SHP77 treated with DMSO at 0.1 percent for 48 hours (cell line): ENCODE results near the gene ABCA7.

Experiments used
- DNase-seq: peaks from one replicate; lab custom pipeline; 2025; lab: John Stamatoyannopoulos, UW

The ABCA7 gene

DNA sequence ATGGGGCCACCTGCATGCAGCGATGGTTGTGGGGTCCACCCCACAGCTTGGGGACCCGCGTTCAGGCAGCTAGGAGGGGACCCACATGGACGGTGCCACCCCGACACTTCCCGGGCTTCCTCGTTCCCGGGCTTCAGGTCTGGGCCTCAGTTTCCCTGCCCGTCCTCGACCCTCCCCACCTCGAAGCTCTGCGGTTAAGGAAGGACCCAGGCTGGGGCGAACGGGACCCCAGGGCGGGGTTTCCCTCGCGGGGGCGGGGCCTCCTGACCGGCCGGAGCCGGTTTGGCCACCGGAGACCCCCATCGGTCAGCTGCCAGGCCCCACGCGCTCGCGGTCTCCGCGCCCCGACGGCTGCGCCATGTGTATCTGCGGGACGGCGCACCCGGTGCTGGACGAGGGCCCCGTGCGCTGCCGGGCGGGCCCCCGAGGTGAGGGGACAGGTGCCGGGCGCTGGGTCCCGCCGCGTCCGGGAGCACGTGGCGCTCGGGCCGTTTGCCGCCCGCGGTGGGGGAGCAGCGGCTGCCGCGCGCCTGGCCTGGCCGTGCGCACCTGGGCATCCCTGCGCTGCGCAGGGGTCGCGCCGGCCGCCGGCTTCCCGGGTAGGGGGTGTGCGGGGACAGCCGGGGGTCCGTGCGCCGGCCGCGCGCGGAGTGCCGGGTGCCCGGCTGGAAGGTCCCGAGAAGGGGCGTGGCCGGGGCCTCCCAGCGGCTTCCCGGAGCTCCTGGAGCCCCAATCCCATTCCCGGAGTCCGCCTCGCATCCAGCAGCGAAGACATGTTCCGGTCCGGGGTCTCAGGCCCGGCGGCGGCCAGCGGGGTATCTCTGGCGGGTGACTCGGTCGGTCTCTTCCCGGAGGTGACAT, 31.3 kb downstream of the ABCA7 start:
- no peak for DNase-seq

DNA sequence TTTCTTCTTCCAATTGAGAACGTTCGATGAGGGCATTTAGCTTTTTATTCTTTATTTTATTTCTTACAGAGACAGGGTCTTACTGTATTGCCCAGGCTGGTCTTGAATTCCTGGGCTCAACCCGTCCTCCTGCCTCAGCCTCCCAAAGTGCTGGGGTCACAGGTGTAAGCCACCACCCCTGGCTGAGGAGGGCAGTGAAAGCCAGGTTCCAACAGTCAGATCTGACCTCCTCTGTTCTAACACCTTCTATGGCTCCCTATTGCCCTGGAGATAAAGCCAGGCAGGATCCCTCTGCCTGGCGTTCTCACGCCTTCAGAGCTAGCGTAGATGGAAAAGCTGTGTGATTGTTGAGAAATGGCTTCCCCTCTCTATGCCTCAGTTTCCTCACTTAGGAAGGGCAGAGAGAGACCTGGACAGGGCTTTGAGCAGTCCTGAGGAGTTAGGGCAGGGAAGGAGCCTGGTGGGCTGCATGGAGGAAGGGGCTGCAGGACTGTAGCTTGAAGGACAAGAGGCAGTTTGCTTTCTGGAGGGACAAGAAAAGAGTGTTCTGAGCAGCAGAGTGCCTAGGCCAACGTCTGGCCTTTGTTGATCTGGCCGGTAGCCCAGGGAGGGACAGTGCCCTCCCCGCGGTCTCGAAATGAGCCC, 32.6 kb downstream of the ABCA7 start:
- DNase-seq, result no peak

DNA sequence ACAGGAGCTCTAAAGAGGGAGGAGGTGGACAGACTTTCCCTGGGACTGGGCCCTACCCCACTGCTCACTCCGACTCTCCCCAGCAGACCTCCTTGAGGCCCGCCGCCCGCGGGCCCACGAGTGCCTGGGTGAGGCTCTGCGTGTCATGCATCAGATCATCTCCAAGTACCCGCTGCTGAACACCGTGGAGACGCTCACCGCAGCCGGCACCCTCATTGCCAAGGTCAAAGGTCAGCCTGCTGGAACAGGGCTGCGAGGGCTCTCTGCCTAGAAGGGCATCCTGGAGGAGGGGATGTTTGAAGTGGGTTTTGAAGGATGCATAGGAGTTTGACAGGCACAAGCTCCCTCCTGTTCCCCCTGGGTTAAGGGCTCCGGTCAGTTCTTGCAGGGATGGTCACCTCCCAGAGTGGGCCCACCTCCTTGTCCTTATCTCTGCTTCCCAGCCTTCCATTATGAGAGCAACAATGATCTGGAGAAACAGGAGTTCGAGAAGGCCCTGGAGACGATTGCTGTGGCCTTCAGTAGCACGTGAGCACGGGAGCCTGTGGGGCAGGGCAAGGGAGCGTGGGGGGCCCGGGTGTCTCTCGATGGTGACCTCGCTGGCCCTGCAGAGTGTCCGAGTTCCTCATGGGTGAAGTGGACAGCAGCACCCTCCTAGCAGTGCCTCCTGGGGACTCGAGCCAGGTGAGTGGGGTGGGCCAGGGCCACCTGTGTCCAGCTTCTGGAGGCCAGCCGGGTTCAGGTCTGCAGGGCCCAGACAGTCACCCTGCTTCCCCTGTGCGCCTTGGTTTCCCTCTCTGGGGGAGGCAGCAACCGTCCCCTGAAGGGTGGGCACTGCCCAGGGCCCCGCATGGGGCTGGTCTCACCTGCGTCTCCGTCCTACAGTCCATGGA, 33.4 kb downstream of the ABCA7 start:
- DNase-seq, result no peak

DNA sequence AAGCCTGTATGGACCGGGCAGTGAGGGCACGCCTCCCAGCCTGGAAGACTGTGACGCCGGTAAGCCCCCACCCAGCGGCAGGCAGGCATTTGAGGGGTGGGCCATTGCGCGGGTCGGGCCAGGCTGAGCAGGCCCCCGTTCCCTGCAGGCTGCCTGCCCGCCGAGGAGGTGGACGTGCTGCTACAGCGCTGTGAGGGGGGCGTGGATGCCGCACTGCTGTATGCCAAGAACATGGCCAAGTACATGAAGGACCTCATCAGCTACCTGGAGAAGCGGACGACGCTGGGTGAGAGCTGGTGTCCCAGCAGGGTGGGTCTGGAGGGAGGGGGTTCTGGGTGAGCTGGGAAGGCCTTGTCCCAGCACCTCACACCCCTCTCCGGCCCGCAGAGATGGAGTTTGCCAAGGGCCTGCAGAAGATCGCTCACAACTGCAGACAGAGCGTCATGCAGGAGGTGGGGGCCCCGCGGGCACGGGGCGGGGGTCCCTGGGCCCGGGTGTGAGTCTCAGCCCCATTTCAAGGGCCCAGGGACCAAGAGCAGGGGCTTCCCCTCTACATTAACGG, 34.1 kb downstream of the ABCA7 start:
- no peak for DNase-seq

DNA sequence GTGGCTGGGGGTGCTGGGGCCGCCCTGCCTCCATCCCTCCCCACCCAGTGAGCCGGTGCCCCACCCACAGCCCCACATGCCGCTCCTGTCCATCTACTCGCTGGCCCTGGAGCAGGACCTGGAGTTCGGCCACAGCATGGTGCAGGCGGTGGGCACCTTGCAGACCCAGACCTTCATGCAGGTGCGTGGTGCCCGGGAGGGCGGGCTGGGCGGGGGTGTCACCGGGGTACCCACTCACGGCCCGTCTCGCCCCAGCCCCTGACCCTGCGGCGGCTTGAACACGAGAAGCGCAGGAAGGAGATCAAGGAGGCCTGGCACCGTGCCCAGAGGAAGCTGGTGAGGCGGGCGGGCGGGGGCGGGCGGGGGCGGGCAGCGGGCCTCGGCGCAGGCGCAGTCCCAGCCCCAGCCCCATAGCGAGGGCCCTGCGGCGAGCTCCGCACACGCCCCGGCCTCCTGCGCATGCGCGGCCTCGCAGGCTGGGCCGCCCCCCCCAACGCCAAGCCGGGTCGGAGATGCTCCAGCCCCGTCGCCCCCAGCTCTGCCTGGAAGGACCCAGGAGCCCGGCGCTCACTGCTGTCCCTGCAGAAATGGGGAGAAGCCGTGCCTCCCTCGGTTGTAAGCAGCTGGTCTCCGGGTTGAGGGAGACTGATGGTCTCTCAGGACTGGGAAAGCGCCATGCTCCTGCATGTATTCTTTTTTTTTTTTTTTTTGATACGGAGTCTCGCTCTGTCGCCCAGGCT, 34.8 kb downstream of the ABCA7 start:
- peak; percentile 39 for DNase-seq

DNA sequence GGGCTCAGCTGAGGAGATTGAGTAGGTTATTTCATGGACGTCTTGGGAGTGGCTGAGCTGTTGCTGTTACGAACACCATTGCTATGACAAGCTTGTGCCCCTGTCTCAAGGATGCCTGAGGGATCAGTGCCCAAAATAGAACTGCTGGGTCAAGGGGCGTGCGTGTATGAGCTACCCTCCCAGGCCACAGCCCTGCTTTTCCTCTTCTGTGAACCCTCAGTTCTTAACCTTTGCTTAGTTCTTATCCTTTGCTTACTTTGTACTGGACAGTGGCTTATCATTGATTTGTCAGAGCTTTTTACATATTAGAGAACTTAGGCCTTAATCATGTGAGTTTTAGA, 36.1 kb downstream of the ABCA7 start:
- DNase-seq, result no peak

DNA sequence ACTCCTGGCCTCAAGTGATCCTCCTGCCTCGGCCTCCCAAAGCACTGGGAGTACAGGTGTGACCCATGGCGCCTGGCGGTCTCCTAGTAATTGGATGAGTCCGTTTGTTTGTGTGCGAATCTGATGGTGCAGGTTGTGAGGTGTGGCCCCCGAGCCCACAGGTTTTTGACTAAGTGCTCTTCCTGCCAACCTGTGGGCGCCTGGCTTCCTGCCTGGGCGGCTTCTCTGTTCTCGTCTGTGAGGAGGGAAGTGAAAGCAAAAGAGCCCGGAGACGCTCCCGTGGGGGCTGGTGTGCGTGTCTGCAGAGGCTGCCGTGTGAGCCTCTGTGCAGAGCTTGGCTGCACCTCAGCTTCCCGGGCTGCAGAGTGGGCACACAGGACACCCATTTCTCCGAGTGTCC, 37.0 kb downstream of the ABCA7 start:
- DNase-seq, result no peak

DNA sequence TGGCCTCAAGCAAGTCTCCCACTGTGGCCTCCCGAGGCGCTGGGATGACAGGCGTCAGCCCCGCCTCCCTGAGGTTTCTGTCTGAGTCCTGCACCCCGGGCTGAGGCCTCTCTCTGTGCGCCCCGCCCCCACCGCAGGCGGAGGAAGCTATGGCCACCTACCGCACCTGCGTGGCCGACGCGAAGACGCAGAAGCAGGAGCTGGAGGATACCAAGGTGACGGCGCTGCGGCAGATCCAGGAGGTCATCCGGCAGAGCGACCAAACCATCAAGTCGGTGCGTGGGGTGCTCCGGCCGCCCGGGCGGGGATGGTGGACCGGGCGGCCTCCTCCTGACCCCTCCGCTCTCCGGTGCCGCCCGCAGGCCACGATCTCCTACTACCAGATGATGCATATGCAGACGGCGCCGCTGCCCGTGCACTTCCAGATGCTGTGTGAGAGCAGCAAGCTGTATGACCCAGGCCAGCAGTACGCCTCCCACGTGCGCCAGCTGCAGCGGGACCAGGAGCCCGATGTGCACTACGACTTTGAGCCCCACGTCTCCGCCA, 39.7 kb downstream of the ABCA7 start:
- DNase-seq, result no peak

DNA sequence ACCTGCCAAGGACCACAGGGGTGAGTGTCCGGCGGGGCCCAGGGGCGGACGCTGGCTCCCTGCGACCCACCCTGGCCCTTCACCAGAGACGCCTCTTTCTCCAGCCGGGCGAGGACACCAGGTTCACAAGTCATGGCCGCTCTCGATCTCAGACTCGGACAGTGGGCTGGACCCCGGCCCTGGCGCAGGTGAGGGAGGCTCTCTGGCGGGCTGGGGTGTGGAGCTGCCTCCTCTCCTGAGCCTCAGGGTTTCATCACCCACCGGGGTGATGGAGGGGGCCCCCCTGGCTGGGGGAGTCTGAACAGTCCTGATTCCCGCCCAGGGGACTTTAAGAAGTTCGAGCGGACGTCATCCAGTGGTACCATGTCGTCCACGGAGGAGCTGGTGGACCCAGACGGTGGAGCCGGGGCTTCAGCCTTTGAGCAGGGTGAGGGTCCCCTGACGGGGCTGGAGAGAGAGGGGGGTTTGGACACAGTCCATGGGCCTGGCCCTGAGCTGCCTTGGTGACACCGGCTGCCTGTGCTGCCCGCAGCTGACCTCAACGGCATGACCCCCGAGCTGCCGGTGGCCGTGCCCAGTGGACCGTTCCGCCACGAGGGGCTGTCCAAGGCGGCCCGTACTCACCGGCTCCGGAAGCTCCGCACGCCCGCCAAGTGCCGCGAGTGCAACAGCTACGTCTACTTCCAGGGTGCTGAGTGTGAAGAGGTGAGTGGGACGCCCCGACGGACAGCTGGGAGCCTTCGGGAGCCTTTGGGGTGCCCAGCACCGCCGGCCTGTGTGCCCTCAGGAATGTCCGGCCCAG, 40.7 kb downstream of the ABCA7 start:
- no peak for DNase-seq

DNA sequence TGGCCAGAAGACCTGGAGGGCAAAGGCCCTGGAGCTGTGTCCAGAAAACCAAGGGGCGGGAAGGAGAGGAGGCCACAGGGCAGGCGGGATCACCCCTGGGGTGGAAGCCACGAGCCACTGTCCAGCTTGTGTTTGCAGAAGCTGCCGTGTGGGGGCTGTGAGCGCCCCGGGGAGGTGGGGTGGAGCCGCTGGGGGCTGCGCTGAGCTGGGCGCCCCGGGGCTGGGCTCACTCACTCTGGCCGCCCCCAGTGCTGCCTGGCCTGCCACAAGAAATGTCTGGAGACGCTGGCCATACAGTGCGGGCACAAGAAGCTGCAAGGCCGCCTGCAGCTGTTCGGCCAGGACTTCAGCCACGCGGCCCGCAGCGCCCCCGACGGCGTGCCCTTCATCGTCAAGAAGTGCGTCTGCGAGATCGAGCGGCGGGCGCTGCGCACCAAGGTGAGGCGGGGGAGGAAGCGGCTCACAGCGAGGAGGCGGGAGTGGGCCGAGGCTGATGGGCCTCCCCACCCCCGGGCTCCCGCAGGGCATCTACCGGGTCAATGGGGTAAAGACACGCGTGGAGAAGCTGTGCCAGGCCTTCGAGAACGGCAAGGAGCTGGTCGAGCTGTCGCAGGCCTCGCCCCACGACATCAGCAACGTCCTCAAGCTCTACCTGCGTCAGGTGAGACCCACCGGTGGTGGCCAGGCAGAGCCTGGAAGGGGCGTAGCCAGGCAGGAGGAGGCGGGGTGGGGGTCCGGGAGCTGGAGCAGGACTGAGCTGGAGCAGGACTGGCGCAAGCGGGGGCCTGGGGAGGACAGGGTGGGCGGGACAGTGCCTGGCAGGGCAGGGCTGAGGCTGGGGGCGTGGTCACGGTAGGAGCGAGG, 41.6 kb downstream of the ABCA7 start:
- no peak for DNase-seq

DNA sequence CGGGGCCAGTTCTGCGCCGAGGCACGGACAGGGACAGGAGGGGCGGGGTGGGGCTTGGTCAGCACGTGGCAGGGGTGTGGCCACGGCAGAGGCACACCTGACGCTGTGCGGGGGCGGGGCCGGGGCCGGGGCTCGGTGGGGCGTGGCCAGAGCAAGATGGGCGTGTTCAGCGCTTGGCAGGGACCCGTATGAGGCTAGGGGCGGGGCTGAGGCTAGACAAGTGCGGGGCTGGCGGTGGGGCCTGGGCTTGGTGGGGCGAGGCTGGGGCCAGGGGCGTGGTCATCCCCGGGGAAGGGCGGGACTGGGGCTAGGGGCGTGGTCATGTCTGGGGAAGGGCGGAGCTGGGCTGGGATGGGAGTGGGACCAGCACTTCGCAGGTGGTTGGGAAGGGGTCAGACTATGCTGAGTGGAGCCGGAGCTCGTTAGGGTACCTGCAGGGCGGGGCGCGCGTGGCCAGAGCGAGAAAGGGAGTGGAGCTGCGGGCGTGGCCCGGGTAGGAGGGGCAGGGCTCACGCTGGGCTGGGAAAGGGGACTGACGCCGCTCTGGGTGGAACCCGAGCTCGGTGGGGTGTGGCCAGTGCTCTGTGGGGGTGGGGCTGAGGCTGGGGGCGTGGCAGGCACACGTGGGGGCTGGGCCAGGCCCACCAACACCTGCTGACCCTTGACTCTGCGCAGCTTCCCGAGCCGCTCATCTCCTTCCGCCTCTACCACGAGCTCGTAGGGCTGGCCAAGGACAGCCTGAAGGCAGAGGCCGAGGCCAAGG, 42.4 kb downstream of the ABCA7 start:
- DNase-seq, result peak; percentile 45

DNA sequence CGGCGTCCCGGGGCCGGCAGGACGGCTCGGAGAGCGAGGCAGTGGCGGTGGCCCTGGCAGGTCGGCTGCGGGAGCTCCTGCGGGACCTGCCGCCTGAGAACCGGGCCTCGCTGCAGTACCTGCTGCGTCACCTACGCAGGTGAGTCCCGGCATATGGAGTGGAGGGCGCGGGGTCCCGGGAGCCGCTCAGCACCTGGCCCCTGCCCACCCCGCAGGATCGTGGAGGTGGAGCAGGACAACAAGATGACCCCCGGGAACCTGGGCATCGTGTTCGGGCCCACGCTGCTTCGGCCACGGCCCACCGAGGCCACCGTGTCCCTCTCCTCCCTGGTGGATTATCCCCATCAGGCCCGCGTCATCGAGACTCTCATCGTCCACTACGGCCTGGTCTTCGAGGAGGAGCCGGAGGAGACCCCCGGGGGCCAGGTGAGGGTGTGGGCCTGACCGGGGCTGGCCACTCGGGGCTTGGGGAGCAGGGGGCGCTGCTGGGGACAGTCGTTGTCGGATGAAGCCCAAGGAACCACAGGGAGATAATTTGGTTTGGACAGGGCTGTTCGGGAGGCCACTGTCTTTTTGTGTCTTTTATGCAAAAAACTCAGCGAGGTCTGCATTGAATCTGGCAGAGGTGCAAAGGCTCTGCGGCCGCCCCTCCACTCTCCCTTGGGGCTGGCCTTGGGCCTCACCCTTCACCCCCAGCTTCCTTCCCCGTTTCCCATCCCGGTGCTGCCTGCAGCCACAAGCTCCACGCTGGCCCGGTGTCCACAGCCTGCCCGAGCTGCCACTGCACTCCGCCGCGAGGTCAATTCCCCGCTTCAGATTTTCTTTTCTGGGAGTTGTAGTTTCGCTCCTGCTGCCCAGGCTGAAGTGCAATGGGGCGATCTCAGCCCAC, 43.3 kb downstream of the ABCA7 start:
- DNase-seq, result no peak

DNA sequence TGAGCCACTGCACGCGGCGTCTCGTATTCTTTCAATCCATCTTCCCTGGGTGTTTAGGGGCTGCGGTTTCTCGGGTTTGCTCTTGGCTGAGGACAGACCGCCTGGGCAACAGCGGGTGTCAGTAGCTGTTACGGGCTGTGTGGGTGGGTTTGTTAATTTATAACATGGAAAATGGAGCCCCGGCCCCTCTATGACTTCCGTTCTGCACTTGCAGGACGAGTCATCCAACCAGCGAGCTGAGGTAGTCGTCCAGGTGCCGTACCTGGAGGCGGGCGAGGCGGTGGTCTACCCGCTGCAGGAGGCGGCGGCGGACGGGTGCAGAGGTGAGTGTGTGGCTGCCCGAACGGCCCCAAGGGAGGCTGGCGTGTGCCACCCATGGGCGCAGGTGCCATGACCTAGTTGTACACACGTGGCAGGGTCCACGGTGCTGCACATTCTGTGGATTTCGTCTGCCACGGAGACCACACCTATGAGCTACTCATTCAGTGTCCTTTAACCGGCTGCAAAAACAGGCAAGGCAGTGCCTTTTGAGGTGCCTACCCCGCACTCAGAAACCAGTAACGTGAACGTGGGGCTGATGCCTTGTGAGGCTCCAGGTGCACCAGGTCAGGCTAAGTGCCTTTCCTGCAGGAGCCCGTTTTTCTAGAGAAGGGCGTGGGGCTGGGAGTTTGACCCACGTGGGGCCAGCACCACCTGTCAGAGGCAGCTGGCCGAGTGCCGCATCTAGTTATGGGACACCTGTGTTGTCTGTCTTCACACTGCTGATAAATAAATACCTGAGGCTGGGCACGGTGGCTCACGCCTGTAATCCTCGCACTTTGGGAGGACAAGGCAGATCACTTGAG, 44.3 kb downstream of the ABCA7 start:
- no peak for DNase-seq

DNA sequence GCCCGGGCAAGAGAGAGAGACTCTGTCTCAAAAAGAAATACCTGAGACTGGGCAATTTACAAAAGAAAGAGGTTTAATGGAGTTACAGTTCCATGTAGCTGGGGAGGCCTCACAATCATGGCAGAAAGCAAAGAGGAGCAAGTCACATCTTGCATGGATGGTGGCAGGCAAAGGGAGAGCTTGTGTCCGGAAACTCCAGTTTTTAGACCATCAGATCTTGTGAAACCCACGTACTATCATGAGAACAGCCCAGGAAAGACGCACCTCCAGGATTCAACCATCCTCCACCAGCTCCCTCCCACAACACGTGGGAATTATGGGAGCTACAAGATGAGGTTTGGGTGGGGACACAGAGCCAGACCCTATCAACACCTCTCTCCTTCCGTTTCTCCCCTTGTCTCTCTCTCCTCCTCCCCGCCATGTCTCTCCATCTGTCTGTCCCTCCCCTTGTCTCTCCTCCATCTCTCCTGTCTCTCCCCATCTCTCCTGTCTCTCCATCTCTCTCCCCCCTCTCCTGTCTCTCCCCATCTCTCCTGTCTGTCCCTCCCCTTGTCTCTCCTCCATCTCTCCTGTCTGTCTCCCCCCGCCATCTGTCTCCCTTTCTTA, 45.2 kb downstream of the ABCA7 start:
- no peak for DNase-seq

DNA sequence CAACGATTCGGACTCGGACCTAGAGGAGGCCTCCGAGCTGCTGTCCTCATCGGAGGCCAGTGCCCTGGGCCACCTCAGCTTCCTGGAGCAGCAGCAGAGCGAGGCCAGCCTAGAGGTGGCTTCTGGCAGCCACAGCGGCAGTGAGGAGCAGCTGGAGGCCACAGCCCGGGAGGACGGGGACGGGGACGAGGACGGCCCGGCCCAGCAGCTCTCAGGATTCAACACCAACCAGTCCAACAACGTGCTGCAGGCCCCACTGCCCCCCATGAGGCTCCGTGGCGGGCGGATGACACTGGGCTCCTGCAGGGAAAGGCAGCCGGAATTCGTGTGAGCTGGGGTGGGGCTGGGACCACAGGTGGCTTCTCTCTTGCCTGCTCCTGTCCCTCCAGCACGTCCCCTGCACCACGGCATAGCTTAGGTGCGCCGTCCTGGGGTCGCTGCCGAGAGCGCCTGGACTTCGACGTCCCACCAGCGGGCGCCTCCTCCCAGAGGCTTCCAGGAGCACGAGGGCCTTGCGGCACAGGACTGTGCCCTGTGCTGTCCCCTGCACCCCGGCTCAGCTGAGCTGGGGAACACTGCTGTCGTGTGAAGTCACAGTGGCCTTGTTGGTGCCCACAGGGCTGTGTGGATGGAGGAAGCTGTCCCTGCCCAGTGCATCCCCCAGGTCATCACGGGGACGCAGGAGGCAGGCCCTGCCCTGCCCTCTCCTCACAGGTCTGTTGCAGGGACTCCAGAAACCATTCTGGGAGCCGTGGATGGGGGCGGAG, 46.0 kb downstream of the ABCA7 start:
- no peak for DNase-seq

DNA sequence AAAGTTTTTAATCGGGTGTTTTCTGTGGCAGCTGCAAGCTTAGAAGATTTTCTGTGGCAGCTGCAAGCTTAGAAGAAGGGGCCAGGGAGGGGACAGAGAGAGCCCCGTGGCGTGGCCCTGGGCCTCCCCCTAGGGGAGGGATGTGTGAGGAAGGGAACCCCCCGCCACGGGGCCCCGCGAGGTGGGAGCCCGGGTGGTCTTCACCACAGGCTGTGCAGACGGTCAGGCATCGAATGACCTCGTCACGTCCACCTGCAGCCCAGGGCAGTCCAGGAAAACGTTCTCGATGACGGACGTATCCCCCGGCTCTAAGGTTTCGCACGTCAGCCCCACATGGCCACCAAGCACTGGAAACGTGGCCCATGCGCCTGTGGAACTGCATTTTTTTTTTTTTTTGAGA, 46.7 kb downstream of the ABCA7 start:
- no peak for DNase-seq
